Activated naive CD4-positive, alpha-beta T cell treated with anti-CD3 and anti-CD28 coated beads, Interleukin-2, amount 50 U/mL, for 72 hours (primary cell): Measurements from ENCODE around the gene COL5A1. TPM values are rescaled to one million over a fixed set of nuclear protein-coding genes. Genes with fewer than 3 reads are reported as not detected.

ENCODE experiments used
- ATAC-seq, 2 donors: fragments of 150-1000 bp; cut with Tn5 transposase; 2 replicates each; pipeline ENCODE4 v1.10.0; 2021; ENCODE audit warnings: mild to moderate bottlenecking in 2 of 2, moderate library complexity in 2 of 2
- DNase-seq, 2 donors: peaks; one replicate each; pipeline ENCODE4 v3.0.0; 2021 to 2022; ENCODE audit warnings: low spot score in 2 of 2
- H3K27ac Mint-ChIP-seq, 2 donors: one replicate each; pipeline ENCODE4 v1.8.0; 2022; ENCODE audit warnings: mild to moderate bottlenecking in 2 of 2, mixed read lengths in 2 of 2
- H3K36me3 Mint-ChIP-seq, 2 donors: one replicate each; pipeline ENCODE4 v1.8.0; 2022; ENCODE audit warnings: mixed read lengths in 2 of 2
- H3K9me3 Mint-ChIP-seq, 2 donors: one replicate each; pipeline ENCODE4 v1.8.0; 2022; ENCODE audit warnings: mixed read lengths in 2 of 2
- total RNA-seq, 2 donors: library from RNA; stranded (reverse); gene quantifications; one replicate each; pipeline ENCODE4 v1.2.3, GENCODE V29; 2022

Gene COL5A1
- total RNA-seq, 2 donors from 2014 or later = 0.04 to 0.18 TPM

DNA sequence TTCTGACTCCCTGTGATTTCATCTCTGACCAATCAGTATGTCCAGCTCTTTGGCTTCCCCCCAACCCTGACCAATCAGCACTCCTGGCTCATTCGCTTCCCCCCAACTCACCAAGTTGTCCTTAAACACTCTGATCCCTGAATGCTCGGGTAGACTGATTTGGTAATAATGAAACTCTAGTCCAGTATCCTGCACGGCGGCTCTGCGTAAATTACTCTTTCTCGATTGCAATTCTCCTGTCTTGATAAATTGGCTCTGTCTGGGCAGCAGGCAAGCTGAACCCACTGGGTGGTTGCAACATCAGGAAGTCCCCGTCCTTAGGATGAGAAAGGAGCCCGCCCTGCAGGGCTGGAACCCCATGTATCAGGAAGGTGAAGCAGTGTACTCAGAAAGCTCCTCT is 249.4 kb downstream of the COL5A1 start:
- no peaks in the 10 kb centered on the region for H3K36me3 Mint-ChIP-seq
- H3K9me3 Mint-ChIP-seq = no peaks in the 10 kb centered on the region
- ATAC-seq (no peak), DNase-seq (no peak)
- no peak overlapping the region for H3K27ac Mint-ChIP-seq

DNA sequence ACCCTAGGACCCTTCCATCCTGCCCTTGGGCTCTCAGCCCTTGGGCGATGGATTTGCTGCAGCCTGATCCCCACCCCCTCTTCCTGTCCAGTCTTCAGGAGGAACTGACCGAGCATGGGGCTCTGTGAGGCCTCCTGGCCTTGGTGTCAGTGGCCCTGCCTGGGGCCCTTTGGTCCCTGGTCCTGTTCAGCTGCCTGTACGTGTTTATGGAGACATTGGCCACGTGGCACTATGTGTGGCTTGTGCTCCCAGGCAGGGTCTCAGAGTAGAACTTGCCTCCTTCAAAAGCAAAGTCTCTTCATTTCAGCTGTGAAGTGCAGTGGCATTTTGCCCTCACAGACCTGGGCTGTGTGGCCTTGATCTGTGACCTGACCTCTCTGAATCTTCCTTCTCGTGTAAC is 250.1 kb downstream of the COL5A1 start:
- DNase-seq = no peak
- Mint-ChIP-seq H3K36me3 (no peaks in the 10 kb centered on the region), H3K27ac (no peak overlapping the region), H3K9me3 (no peaks in the 10 kb centered on the region)
- ATAC-seq = no peak

DNA sequence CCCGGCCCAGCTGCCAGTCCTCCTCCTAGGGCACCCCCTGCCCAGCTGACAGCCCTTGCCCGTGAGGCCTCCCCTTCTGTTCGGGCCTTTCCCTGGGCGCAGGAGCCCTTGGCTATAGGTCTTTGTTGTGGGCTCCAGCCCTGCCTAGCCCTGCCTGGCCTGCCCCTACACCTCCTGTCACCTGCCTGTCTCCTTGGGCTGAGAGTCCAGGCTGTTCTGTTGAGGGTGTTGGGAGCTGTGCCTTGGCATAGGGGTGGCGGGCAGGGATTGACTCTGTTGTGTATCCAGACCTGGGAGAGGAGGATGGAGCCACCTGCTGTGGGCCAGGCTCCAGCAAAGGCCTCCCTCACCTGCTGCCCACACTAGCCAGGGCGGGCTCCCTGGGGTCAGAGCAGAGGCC is 250.6 kb downstream of the COL5A1 start:
- Mint-ChIP-seq H3K36me3 (no peaks in the 10 kb centered on the region), H3K27ac (no peak overlapping the region)

DNA sequence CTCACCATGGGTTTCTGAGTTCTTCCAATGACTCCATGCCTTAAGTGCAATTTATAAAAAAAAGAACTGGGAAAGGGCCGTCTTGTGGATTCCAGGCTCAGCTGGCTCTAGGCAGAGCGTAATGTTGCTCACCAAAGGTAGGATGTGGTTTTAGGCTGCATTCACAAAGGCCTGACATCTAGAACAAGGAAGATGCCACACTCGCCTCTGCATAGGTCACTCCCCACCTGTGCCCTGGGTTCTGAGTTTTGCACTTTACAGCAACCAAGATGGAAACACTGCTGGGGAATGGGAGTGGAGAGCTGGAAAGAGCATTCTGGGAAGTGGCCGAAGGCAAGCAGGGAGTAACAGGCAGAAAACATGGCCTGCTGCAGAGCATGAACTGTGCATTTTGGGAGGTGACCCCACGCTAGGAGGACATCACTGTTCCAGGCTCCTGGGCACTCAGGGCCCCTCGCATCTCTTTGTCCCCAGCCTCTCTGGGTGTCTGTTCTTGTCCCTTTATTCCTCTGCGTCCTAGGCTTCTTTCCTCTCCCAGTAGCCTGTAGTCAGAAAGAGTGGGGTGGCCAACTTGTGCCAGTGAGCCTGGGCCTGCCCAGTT is 251.3 kb downstream of the COL5A1 start:
- DNase-seq (no peak), ATAC-seq (no peak)
- Mint-ChIP-seq H3K9me3 (no peaks in the 10 kb centered on the region), H3K36me3 (no peaks in the 10 kb centered on the region), H3K27ac (no peak overlapping the region)

More for the DNA sequence above, 250.6 kb downstream of the COL5A1 start:
- ATAC-seq = no peak
- H3K9me3 Mint-ChIP-seq = no peaks in the 10 kb centered on the region
- DNase-seq = no peak

Other genes with a start within 250 kb of the COL5A1 start
- not detected for gene FCN2, start 239.0 kb downstream of the COL5A1 start, total RNA-seq